Activated CD4-positive, alpha-beta T cell treated with anti-CD3 and anti-CD28 coated beads for 48 hours (primary cell): ENCODE measurements around the gene WSCD1.

Source experiments
- DNase-seq: peaks from one replicate; pipeline ENCODE4 v3.0.0-alpha.2; 2020

Gene WSCD1

DNA sequence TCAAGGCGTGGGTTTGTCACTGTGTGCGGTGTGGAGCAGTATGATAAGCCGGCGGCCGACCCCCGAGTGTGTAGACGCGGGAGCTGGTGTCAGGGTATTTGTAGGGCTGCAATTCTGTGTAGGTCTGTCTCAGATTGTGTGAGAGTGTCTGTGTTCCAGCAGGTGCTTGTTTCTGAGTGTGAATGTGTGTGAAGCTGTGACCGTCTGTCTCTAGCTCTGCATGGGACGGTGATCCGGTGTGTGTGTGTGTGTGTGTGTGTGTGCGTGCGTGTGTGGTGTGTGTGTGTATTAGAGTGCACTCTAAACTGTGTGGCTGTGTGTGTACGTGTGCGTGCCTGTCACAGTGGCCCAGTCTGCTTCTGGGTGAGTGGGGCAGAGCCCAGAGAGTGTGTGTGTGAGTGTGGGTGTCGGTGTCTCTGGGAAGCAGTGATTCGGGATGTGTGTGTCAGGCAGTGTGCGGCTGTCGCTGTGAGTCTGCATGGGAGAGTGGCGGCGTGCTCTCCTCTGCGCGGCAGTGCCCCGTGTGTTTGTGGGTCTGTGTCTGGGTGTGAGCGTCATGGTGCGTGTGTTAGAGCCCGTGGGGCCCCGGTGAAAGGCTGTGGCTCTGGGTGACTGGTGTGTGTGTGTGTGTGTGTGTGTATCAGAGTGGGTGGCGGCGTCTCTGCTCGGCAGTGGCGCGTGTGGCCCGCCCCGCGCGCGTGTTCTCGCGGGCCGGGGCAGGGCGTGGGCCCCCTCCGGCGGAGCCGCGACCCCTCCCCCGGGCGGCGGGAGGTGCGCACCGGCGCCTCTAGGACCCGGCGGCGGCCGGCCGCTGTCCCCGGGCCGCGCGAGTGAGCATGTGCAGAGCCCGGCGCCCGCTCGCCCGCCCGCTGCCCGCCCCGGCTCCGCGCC lies at the start of gene WSCD1:
Gene WSCD1 (plus strand): TSS at position 841 of the 891 bp plus-strand sequence. CDS start 10,280 bp downstream, outside the sequence.
- peak; percentile 24 for DNase-seq

DNA sequence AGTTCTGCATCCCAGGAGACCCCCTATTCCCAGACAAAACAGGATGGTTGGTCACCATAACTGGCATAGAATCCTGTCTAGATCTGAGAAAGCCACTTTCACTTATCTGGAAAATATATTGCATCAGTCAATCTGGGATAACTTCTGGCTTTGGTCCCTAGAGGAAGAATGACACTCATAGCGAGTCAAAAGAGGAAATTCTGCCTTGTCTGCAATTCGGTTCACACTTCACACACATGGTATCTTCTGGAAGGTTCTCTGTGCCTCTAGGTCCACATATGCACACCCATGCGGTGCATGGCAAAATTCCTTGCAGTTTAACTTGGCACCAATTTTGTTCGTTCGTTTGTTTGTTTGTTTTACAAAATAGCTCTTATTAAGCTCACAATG lies 49.2 kb upstream of the WSCD1 start:
- DNase-seq = no peak

DNA sequence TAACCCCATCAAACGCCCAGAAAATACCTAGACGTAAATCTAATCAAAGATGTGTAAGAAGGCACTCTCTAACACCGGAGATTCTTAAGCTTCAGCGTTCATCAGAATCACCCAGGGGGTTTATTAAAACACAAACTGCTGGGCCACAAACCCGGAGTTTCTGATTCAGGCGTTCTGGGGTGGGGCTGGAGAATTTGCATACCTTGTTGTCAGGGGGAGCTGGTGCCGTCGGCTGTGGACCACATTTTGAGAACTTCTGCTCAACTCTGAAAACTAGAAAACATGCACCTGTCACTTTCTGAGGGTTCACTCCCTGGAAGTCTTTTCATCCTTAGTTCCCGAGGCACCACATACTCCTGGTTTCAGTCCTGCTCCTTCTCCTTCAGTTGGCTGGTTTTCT lies 48.6 kb upstream of the WSCD1 start:
- no peak for DNase-seq

DNA sequence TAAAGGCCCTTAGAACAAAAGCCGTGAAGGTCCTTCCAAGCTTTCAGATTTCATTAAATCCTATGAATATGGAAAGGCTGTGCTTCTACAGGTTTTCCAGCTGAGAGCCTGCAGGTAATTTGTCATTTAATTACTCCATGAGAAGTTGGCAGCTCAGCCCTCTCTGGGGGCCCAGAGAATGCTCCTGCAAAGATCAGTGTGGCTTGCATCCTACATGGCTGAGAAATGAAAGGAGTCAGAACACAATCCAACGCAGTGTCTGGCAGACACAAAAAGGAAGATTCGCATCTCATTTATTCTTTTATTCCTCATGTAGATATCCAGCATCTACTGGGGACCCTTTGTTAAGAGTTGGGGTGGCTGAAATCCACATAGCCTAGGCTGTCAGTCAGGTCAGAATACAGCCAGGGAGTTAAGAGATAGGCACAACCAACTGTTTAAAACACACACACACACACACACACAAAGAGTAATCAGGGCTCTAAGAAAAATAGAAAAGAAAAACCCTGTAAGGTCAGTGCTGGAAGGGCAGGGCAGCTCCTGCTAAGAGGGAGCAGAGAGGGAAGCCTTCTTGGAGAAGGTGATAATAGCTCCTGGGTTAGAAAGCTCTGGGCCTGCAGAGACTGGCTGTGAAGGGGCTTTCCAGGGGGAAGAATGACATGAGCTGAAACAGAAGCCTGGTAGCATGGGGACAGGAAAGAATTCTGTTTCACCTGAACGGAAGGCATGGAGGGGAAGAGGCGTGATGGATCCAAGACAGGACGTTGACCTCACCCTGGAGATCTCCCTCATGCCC lies 46.9 kb upstream of the WSCD1 start:
- no peak for DNase-seq

DNA sequence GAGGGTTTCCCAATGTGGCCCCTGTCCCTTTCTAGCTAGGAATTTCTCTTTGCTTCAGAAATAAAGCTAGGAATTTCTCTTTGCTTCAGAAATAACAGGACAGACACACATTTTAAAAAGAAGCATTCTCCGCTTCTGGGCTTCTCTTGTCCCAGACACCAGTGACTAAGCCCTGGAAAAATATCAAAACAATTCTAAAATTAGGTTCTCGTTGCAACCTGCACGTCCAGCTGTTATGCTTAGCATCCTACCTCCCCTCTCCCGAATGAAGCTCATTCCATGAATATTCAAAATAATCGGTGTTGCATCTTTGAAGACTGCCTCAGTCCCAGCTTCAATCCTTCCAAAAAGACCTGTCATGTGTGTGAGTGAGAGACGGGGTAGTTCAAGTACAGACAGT lies 45.6 kb upstream of the WSCD1 start:
- no peak for DNase-seq

DNA sequence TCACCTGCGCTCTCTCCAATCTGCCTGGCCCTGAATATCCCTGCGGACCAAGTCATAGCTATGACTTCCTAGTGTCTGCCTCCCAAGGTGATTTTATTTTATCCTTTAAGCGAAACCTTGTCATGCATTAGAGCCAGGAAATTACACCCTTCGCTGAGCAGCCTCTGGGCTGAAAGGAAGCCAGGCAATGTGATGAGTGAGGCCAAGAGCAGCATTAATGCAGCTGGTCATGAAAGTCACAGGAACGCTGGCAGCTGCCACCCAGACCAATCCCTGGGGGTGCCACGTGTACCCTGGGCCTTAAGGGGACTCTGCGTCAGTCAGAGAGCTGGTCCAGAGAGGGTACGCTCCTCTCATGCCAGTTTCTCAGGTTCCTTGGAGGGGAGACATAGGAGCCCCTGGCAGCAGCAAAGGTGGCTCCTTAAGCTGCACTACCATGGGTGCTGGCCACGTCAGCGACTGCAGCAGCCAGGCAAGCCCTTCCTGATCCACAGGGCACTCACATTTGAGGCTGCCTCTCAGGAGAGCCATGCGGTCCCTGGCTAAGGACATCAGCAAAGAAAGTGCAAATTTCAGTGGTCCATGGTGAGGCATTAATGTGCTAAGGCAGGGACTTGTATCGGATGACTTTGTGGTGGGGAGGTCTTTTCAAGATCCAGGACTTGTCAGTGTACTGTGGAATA lies 42.7 kb upstream of the WSCD1 start:
- no peak for DNase-seq

DNA sequence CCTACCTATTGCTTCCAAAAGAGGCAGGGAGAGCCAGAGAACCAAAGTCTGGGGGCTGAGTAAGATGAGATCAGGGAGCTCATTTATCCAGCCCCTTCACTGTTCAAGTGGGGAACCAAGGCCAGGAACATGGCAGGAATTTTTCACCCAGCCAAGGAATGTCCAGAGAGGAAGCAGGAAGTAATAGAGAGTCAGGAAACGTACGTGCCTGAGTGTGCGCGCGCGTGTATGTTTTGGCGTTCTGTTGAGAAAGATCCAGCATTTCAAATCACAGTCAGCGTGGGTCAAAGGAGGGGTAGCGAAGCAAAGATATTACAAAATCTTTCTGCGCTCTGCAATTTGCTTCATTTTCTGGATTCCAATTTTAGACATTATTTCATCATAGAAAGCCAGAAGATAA lies 41.9 kb upstream of the WSCD1 start:
- no peak for DNase-seq

DNA sequence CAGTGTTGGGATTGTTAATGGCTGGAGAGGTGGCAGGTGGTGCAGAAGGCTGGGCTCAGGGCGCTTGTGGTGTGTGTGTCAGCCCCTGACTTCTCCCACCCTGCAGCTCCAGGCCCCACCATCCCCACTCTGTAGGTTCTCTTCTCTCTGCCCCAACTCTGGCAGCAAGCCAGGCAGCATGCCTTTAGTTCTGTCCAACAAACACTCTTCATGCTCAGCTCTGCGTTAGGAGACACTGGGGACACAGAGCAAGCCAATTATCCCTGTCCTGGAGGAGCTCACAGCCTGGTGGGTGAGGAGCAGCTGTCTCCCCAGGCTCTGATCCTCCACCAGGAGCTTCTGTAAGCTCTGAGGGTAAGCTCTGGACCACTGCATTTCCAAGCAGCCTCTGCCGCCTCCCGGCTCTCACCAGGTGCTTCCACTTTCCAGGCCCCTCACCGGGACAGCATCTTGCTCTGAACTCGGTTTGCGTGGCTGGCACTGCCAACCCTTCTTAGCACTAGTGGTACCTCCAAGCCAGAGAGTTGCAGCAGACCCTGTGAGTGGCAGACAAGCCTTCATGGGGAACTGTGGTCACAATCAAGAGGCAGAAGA lies 34.3 kb upstream of the WSCD1 start:
- no peak for DNase-seq

DNA sequence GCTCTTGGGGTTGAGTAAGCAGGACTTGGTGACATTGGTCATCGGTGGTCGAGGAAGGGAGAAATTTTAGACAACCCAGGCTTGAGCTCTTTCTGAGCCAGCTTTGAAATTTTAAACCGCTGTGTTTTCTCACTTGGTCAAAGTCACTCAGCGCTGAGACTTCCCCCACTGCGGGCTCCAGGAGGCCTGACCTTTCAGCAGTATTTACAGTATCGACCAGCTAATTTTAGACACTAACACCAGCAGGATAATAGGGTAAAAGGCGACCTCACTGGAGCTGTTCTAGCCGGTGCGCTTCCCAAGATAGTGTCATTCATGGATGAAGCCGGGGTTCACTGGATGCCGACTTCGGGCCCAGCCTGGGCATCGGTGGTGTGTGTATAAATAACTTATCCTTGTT lies 29.7 kb upstream of the WSCD1 start:
- no peak for DNase-seq

DNA sequence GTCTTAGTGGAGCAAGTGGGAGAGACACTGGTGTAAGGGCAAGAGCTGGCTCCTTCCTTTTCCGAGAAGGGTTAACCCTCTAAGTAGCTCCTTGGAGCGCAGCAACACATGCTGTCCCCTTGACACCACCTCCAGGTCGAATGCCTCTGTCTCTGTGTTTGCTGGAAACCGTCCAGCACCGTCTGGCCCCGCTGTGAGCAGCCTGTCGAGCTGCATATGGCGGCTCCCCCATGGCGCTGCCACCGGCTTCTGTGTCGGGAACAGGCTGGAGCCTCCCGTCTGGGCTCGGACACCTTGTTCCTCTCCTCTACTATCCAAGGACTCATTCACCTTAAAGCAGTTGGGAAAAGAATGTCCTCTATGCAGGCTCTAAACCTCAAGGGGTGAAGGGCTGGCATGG lies 28.9 kb upstream of the WSCD1 start:
- no peak for DNase-seq

DNA sequence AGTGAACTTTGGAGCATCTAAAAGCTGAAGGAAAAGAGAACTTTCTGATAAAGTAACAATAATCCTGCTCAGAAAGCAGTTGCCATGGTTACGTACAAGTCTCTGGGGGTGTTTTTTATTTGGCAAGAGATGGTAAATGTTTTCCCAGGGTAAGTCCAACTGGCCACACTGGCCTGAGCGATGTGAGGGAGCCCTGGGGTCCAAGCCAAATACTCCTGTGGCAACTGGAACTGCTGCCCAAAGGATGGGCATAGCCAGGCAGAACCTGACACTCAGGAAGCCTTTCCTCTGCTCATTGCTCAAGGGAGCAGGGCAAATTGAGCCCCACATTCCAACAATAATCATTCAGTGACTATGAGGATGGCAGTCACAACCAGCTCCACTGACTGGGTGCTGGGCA lies 26.8 kb upstream of the WSCD1 start:
- DNase-seq = no peak

DNA sequence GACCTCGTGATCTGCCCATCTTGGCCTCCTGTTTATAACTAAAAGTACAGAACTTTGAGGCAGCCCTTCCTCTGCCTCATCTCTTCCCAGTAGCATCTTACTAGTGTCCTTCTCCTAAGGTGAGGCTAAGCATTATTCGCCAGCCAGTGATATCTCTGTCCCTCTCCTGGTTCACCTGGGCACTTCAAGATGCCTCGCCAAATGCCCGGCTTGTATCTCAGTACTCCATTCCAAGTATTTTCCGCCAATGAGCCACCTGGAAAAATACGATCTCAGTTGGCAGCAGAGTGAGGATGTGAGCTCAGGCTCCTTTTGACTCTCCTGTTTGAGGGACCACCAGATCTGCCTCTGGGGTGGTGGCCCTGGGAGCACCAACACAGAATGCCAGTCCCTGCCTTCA lies 25.9 kb upstream of the WSCD1 start:
- no peak for DNase-seq

DNA sequence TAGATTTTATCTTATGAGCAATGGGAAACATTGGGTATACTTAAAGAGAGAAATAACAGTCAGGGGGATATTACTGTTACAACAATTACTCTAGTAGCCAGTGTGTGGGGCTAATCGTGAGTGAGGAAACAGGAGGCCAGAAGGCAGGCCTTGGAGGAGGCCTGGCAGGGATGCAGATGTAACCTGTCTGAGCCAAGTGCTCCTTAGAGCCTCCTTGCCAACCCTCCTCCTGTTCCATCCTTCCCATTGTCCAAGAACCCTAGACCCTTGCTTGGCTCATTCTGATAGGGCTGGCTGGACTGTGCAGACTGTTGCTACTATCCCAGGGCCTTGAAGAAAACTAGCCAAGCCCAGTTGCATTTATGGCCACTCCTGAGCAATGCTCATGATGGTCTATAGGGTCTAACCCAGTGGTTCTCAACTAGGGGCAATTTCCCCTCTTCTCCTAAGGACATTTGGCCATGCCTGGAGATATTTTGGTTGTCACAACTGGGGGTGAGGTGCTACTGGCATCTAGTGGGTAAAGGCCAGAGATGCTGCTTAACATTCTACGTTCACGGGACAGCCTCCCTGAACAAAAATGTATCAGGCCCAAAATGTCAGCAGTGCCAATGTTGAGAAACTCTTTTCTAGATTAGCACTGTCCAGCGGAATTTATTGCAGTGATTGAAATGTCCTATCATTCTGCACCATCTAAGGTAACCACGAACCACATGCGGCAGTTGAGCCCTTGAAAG lies 24.4 kb upstream of the WSCD1 start:
- no peak for DNase-seq

DNA sequence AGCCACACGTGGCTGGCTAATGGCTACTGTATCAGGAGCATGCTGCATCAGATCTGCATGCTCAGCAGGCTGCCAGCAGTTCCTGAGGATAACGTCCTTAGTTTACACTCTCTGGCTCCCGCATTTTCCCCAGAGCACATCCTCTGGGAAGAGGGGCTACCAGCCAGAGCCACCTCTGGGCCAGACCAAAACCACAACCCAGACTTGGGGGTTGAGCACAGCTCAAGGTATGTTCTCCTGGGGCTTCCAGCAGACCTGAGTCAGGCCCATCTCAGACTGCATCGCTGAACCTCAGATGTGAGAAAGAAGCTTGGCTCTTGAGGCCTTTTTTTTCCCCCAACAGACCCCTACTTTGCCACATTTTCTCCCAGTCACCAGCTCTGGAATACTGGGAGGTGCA lies 23.7 kb upstream of the WSCD1 start:
- no peak for DNase-seq

DNA sequence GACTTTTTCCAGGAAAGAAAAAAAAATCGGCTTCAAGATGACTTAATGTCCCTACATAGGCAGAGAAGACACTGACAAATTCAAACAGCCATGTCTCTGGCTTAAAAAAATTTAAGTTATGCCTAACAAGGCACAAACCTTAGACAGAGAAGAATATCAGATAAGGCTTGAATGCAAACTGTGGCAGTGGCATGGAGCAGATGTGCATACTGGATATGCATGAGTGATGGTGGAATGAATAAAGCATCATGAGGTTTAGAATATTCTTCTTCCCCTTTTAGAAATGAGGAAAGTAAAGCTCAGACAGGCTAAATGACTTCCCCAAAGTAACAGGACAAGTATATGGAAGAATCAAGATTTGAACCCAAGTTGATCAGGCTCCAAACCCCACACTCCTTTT lies 23.2 kb upstream of the WSCD1 start:
- DNase-seq = no peak

DNA sequence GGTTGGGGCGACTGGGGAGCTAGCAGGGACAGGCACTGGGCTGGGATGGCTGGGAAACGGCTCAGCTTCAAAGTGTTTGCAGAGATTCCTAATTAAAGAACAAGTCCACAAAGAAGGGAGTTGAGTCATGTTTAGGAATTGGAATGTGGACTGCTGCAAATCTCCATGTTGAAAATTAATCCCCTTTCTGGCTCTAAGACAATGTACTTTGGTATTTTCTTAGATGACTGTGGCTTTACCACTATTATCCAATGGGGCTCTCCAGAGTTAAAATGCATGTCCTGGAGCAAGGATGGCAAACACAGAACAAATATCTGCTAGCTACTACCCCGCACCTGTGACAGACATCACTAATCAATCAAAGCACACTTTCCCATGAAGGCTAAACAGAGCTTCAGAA lies 22.2 kb upstream of the WSCD1 start:
- DNase-seq = no peak

DNA sequence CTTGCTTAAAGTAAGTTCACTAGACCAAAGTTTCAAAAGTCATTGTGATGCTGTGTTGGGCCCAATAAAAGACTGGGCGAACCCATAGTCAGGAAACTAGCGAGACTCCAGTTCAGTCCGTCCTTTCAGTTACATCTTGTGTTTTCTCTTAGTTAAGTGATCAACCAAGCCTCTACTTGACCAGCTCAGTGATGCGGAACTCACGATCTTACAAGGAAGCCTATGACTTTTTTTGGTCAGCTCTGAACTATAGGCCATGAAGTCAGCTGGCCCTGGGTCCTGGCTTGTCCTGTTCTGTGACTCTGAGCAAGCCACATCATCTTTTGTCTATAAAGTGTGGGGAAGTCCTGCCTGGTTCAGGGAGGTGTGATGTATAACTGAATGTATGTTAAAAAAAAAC lies 21.7 kb upstream of the WSCD1 start:
- DNase-seq = no peak

DNA sequence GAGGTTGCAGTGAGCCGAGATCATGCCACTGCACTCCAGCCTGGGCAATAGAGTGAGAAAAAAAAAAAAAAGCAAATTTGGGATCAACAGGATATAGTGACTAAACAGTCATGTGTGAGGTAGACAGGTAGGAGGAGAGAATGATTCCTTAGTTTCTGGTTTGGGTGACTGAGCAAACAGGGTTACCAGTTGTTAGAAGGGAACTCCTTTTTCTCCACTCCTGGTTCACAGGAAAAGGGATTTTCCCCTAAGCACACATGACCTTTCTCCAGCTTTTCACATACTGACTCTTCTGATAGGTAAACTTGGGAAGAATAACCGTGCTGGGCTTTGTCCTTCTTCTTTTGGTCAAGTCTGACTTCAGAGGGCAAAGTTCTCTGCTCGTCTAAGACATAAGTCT lies 17.3 kb upstream of the WSCD1 start:
- no peak for DNase-seq

DNA sequence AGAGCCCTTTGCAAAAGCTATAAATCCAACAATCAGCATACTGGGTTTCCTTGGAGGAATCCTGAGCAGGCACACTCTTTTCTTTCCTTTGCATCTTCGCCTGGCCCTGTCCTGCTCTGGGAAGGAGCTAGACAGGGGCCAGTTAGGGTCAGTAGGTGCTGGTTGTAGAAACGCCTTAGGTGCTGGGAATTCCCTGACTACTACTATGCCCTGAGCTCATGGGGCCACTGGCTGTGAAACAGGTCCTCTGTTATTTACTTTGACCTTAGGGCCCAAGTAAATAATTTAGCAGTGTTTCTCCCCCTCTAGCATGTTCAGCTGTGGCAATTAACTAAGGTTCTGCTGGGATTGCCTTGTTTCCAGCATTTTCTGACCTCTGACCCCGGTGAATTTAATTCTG lies 15.8 kb upstream of the WSCD1 start:
- no peak for DNase-seq

DNA sequence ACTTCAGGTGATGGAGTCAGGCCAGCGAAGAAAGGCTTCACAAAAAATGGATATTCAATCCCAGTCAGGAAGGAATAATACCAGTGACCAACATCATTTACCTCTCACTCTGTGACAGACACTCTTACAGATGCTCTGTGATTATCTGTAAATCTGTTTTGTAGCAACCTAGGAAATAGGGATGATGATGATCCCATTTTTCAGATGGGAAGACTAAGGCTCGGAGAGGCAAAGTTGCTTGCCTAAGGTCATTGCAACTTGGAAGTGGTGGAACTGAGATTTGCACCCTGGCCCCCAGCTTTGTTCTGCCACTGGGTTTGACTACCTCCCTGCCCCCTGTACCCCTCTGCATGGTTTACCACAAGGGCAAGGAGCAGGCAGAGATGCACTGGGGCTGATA lies 14.1 kb upstream of the WSCD1 start:
- DNase-seq = no peak

DNA sequence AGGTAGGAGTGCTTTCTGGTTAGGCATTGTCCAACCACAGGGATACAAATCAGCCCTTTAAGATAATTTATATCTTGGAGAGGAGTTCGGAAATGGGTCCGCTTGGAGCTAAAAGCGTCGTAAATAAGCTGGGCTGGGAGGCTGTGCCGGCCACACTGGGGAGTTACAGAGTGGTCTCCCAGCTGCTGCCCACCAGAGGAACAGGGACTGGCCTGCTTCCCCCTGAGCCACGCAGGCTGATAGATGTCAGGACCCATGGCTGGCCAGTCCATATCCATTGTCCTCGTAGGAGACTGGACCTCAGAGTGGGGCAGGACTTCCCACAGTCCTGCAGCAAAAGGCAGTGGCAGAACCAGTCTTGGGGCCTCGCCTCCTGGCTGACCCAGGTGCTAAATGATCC lies 12.6 kb upstream of the WSCD1 start:
- no peak for DNase-seq

DNA sequence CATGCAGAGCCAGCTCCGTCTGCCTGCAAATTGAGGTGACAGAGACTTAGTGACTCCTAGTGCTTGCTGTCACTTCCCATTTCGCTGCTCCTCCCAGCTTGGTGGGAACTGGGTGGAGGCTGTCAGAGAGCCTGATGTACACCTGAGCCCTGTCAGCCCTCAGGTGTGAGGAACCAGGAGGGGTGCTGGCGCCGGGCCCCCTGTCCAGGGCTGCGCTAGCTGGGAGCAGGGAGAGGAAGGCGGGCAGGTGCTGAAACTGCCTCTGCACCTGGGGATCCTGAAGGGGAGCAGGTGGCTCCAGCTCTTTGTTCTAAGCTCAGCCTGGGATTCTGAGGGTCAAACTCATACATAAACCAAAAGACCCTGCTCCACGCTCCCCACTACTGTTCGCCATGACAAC lies 10.8 kb upstream of the WSCD1 start:
- DNase-seq = no peak

DNA sequence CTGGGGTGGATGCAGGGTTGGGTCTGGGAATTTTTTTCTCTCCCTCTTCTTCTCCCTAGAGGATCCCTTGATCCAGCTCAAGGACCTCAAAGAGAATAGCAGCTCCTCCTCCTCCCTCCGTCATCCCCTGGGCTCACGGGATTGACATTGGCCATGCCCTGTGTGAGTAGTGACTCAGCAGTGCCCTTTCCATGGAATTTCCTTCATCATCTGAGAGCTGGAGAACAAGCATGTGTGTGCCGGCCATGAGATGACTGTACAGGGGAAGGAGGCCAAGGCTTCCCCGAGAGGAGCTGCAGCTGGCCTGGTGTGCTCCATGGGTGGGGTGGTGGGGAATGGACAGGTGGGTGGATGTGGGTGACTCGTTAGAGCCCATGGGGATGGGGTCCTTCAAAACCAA lies 8.9 kb upstream of the WSCD1 start:
- no peak for DNase-seq
